ENCODE measurements around the gene RGS6. TPM values are rescaled to one million over a fixed set of nuclear protein-coding genes. Genes with fewer than 3 reads are reported as not detected.

RGS6 gene
- total RNA-seq, 1 experiment from 2014 or later: not detected

- Mint-ChIP-seq H3K27ac (ENCODE audit: low read depth, unreplicated experiment) (no peak overlapping the region), H3K9me3 (ENCODE audit: unreplicated experiment) (no peaks in the 10 kb centered on the region), H3K4me3 (ENCODE audit: unreplicated experiment) (no peak overlapping the region), H3K27me3 (ENCODE audit: insufficient read depth, unreplicated experiment) (no peaks in the 10 kb centered on the region), H3K4me1 (ENCODE audit: insufficient read depth, unreplicated experiment) (peaks cover 11% of the 10 kb centered on the region), H3K36me3 (ENCODE audit: insufficient read depth, unreplicated experiment) (no peaks in the 10 kb centered on the region)
- TF ChIP-seq CTCF (IDR thresholded peaks at IDR 0.05; ENCODE audit: unreplicated experiment): no peak
- intact Hi-C loops (cut with micrococcal nuclease): no loop called here
- no TSS peak for BruUV-seq (replicated peaks)
- POLR2A ChIA-PET: interaction anchor here (1.1 kb wide), 1 partner anchor 13 kb away, joined by 3 read pairs; no protein-coding TSS in a partner anchor
- CTCF ChIA-PET: no interaction called here
- no peak for DNase-seq (ENCODE audit: unreplicated experiment)
Measured at GRCh38 chr14:72573725-72574417, 641.6 kb downstream of the RGS6 start.

GRCh38 chr14:72574715-72575114 is 642.5 kb downstream of the RGS6 start:
- POLR2A ChIA-PET: interaction anchor here (0.6 kb wide), 1 partner anchor 18 kb away, joined by 4 read pairs; no protein-coding TSS in a partner anchor
- Mint-ChIP-seq H3K4me3 (ENCODE audit: unreplicated experiment) (no peak overlapping the region), H3K4me1 (ENCODE audit: insufficient read depth, unreplicated experiment) (peaks cover 11% of the 10 kb centered on the region), H3K27me3 (ENCODE audit: insufficient read depth, unreplicated experiment) (no peaks in the 10 kb centered on the region), H3K36me3 (ENCODE audit: insufficient read depth, unreplicated experiment) (no peaks in the 10 kb centered on the region), H3K27ac (ENCODE audit: low read depth, unreplicated experiment) (no peak overlapping the region), H3K9me3 (ENCODE audit: unreplicated experiment) (no peaks in the 10 kb centered on the region)
- CTCF ChIA-PET: no interaction called here
- BruUV-seq (replicated peaks): no TSS peak
- intact Hi-C loops (cut with micrococcal nuclease): no loop called here
- DNase-seq (ENCODE audit: unreplicated experiment): no peak
- TF ChIP-seq CTCF (IDR thresholded peaks at IDR 0.05; ENCODE audit: unreplicated experiment): no peak

- H3K27me3 Mint-ChIP-seq (ENCODE audit: insufficient read depth, unreplicated experiment): no peaks in the 10 kb centered on the region
- CTCF ChIA-PET: interaction anchor here (0.6 to 0.7 kb wide), 2 partner anchors 59 to 125 kb away, joined by 3 read pairs; no protein-coding TSS in a partner anchor
- POLR2A ChIA-PET: interaction anchor here (1.4 kb wide), 1 partner anchor 55 kb away, joined by 3 read pairs; no protein-coding TSS in a partner anchor
- intact Hi-C loops (cut with micrococcal nuclease): no loop called here
- no peak overlapping the region for H3K27ac Mint-ChIP-seq (ENCODE audit: low read depth, unreplicated experiment)
- H3K4me1 Mint-ChIP-seq (ENCODE audit: insufficient read depth, unreplicated experiment): peaks cover 11% of the 10 kb centered on the region
- DNase-seq (ENCODE audit: unreplicated experiment): peak; percentile 21
- no peaks in the 10 kb centered on the region for H3K36me3 Mint-ChIP-seq (ENCODE audit: insufficient read depth, unreplicated experiment)
- no peak for TF ChIP-seq CTCF (IDR thresholded peaks at IDR 0.05; ENCODE audit: unreplicated experiment)
- no peaks in the 10 kb centered on the region for H3K9me3 Mint-ChIP-seq (ENCODE audit: unreplicated experiment)
- no TSS peak for BruUV-seq (replicated peaks)
- no peak overlapping the region for H3K4me3 Mint-ChIP-seq (ENCODE audit: unreplicated experiment)
Measured at GRCh38 chr14:72576258-72576657, 644.0 kb downstream of the RGS6 start.

GRCh38 chr14:72577521-72577920 is 645.3 kb downstream of the RGS6 start:
- no TSS peak for BruUV-seq (replicated peaks)

More at GRCh38 chr14:72577521-72577920, 645.3 kb downstream of the RGS6 start:
- DNase-seq (ENCODE audit: unreplicated experiment): no peak
- Mint-ChIP-seq H3K9me3 (ENCODE audit: unreplicated experiment) (no peaks in the 10 kb centered on the region), H3K4me1 (ENCODE audit: insufficient read depth, unreplicated experiment) (peaks cover 11% of the 10 kb centered on the region), H3K4me3 (ENCODE audit: unreplicated experiment) (no peak overlapping the region), H3K27ac (ENCODE audit: low read depth, unreplicated experiment) (no peak overlapping the region), H3K36me3 (ENCODE audit: insufficient read depth, unreplicated experiment) (no peaks in the 10 kb centered on the region), H3K27me3 (ENCODE audit: insufficient read depth, unreplicated experiment) (no peaks in the 10 kb centered on the region)
- intact Hi-C loops (cut with micrococcal nuclease): no loop called here
- POLR2A ChIA-PET: interaction anchor here (0.6 to 1.7 kb wide), 2 partner anchors 18 to 317 kb away, joined by 3 to 5 read pairs; partner anchors contain the start of gene DPF3
- TF ChIP-seq CTCF (IDR thresholded peaks at IDR 0.05; ENCODE audit: unreplicated experiment): no peak
- CTCF ChIA-PET: no interaction called here

Data from MCF 10A (cell line).